ENCODE measurements around the gene ELOB.

Gene ELOB

GRCh38 chr16:2765462-2766404 is 11.3 kb downstream of the ELOB start:
- Histone ChIP-seq H2AFZ (no peak overlapping the region), H3K4me3 (ENCODE audit: low read depth, low read length) (no peak overlapping the region), H3K4me2 (ENCODE audit: low read length) (no peak overlapping the region), H3K9me3 (ENCODE audit: control insufficient read depth, low read length) (no peaks in the 10 kb centered on the region), H3K27me3 (ENCODE audit: control insufficient read depth, insufficient read depth, low read length) (no peaks in the 10 kb centered on the region), H3K27ac (no peak overlapping the region), H3K4me1 (no peaks in the 10 kb centered on the region), H3K9ac (no peak overlapping the region), H3K79me2 (peaks cover 60% of the 10 kb centered on the region), H3K36me3 (ENCODE audit: control insufficient read depth, insufficient read depth, low read length) (no peaks in the 10 kb centered on the region)
- TF ChIP-seq CTCF (IDR thresholded peaks at IDR 0.05) = no peak

GRCh38 chr16:2764718-2765117 is 12.4 kb downstream of the ELOB start:
- no peak overlapping the region for H3K9ac ChIP-seq
- TF ChIP-seq CTCF (IDR thresholded peaks at IDR 0.05) = no peak
- H3K4me2 ChIP-seq (ENCODE audit: low read length) = no peak overlapping the region
- H3K27me3 ChIP-seq (ENCODE audit: control insufficient read depth, insufficient read depth, low read length) = no peaks in the 10 kb centered on the region
- no peak overlapping the region for H2AFZ ChIP-seq
- no peak overlapping the region for H3K27ac ChIP-seq
- H3K4me3 ChIP-seq (ENCODE audit: low read depth, low read length) = no peak overlapping the region
- no peaks in the 10 kb centered on the region for H3K9me3 ChIP-seq (ENCODE audit: control insufficient read depth, low read length)
- no peaks in the 10 kb centered on the region for H3K4me1 ChIP-seq
- H3K36me3 ChIP-seq (ENCODE audit: control insufficient read depth, insufficient read depth, low read length) = no peaks in the 10 kb centered on the region
- peaks cover 62% of the 10 kb centered on the region for H3K79me2 ChIP-seq

- Histone ChIP-seq H3K79me2 (peaks cover 70% of the 10 kb centered on the region), H3K36me3 (ENCODE audit: control insufficient read depth, insufficient read depth, low read length) (no peaks in the 10 kb centered on the region), H3K9me3 (ENCODE audit: control insufficient read depth, low read length) (no peaks in the 10 kb centered on the region), H3K4me3 (ENCODE audit: low read depth, low read length) (no peak overlapping the region), H3K4me1 (no peaks in the 10 kb centered on the region), H3K27me3 (ENCODE audit: control insufficient read depth, insufficient read depth, low read length) (no peaks in the 10 kb centered on the region), H3K27ac (no peak overlapping the region), H2AFZ (no peak overlapping the region), H3K9ac (no peak overlapping the region), H3K4me2 (ENCODE audit: low read length) (no peak overlapping the region)
- TF ChIP-seq CTCF (IDR thresholded peaks at IDR 0.05) = no peak
Measured at GRCh38 chr16:2763173-2763572, 13.9 kb downstream of the ELOB start.

GRCh38 chr16:2762711-2763110 is 14.4 kb downstream of the ELOB start:
- no peak overlapping the region for H3K27ac ChIP-seq
- no peak overlapping the region for H2AFZ ChIP-seq
- H3K9me3 ChIP-seq (ENCODE audit: control insufficient read depth, low read length) = no peaks in the 10 kb centered on the region
- H3K79me2 ChIP-seq = peaks cover 65% of the 10 kb centered on the region
- H3K4me2 ChIP-seq (ENCODE audit: low read length) = no peak overlapping the region
- no peaks in the 10 kb centered on the region for H3K4me1 ChIP-seq
- H3K4me3 ChIP-seq (ENCODE audit: low read depth, low read length) = no peak overlapping the region
- H3K9ac ChIP-seq = no peak overlapping the region
- H3K36me3 ChIP-seq (ENCODE audit: control insufficient read depth, insufficient read depth, low read length) = no peaks in the 10 kb centered on the region
- H3K27me3 ChIP-seq (ENCODE audit: control insufficient read depth, insufficient read depth, low read length) = no peaks in the 10 kb centered on the region
- no peak for TF ChIP-seq CTCF (IDR thresholded peaks at IDR 0.05)

Measured in parathyroid adenoma (tissue), 2 donors.